ENCODE data around the gene PAM16.

DNA sequence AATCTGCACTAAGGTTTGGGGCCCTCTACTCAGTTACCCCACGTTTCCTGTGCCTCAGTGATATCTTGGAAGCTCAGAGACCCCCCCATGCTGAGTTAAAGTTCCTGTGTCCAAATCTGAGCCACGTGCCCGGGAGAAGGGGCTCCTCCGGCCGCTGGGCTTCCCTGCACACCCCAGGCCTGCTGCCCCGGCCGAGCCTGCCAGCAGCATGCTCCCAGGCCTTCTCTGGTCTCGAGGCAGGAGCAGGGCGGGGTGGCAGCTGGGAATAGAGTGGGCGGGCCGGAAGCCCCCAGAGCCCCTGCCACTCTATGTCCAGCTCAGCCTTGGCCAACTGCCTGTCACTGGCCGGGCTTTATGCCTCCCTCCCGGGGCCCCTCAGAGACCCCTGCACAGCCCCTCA, 14.9 kb upstream of the PAM16 start:
- TF ChIP-seq EZH2 (IDR thresholded peaks at IDR 0.05; ENCODE audit: insufficient read depth, poor library complexity, severe bottlenecking) (no peak), EZH2phosphoT487 (IDR thresholded peaks at IDR 0.05; ENCODE audit: insufficient read depth, low read depth) (no peak)

Data from GM23248 (cell line).